ENCODE results near the gene SAFB2. TPM values are rescaled to one million over a fixed set of nuclear protein-coding genes. Genes with fewer than 3 reads are reported as not detected.

SAFB2 gene
- total and polyA plus RNA-seq, 2 of the 13 experiments (the other 11 are each of a cell fraction or from before 2014, with no cell fraction given), result 11.2 to 31.5 TPM

GRCh38 chr19:5567360-5567969, 55.1 kb downstream of the SAFB2 start, which contains the start of gene TINCR (continued):
- TF ChIP-seq CTCF (CRISPR knock-in tag; IDR thresholded peaks at IDR 0.05) (peak; percentile 31), NR2F2 (IDR thresholded peaks at IDR 0.05; ENCODE audit: borderline replicate concordance, low read depth) (no peak), FIP1L1 (IDR thresholded peaks at IDR 0.05; ENCODE audit: borderline replicate concordance, insufficient read depth, low read depth, low read length) (no peak), SRSF4 (IDR thresholded peaks at IDR 0.05; ENCODE audit: low read depth, low read length, poor library complexity, severe bottlenecking) (no peak), CHD2 (IDR thresholded peaks at IDR 0.05; ENCODE audit: low read depth, low read length) (no peak), MTF2 (CRISPR knock-in tag; IDR thresholded peaks at IDR 0.05; ENCODE audit: borderline replicate concordance) (0 out of 2 replicates have a peak, but pooled peaks have one; percentile 57), YEATS4 (CRISPR knock-in tag; IDR thresholded peaks at IDR 0.05; ENCODE audit: borderline replicate concordance) (no peak), ZNF20 (CRISPR knock-in tag; IDR thresholded peaks at IDR 0.05) (no peak), TAF1 (CRISPR knock-in tag; IDR thresholded peaks at IDR 0.05) (no peak), SSRP1 (CRISPR knock-in tag; IDR thresholded peaks at IDR 0.05) (no peak), U2AF2 (IDR thresholded peaks at IDR 0.05; ENCODE audit: low read depth, low read length) (no peak), HNRNPL (IDR thresholded peaks at IDR 0.05; ENCODE audit: low read depth, low read length) (no peak), MIER3 (CRISPR knock-in tag; IDR thresholded peaks at IDR 0.05; ENCODE audit: borderline replicate concordance) (no peak), SIN3B (IDR thresholded peaks at IDR 0.05; ENCODE audit: low read length) (no peak), SMAD9 (CRISPR knock-in tag; IDR thresholded peaks at IDR 0.05) (no peak), KLF16 (CRISPR knock-in tag; IDR thresholded peaks at IDR 0.05) (no peak), ZNF546 (CRISPR knock-in tag; conservative IDR thresholded peaks at IDR 0.05) (no peak), ZNF747 (CRISPR knock-in tag; IDR thresholded peaks at IDR 0.05; ENCODE audit: borderline replicate concordance) (no peak), GATA4 (IDR thresholded peaks at IDR 0.05; ENCODE audit: borderline replicate concordance, low read depth) (no peak), ZNF792 (CRISPR knock-in tag; IDR thresholded peaks at IDR 0.05) (no peak), ZNF562 (CRISPR knock-in tag; IDR thresholded peaks at IDR 0.05; ENCODE audit: borderline replicate concordance) (no peak), ZNF597 (CRISPR knock-in tag; IDR thresholded peaks at IDR 0.05) (no peak)
